ENCODE measurements around the gene SMIM33.

GRCh38 chr5:139473565-139473964 is 2.8 kb downstream of the SMIM33 start:
- TF ChIP-seq CTCF (IDR thresholded peaks at IDR 0.05) (no peak), POLR2A (IDR thresholded peaks at IDR 0.05) (no peak), EP300 (IDR thresholded peaks at IDR 0.05) (peak in 1 of 2 donors; percentile 20)
